ENCODE results near the gene FOXO3. TPM values are rescaled to one million over a fixed set of nuclear protein-coding genes. Genes with fewer than 3 reads are reported as not detected.

The FOXO3 gene
- total and polyA plus RNA-seq, 2 of the 8 experiments (the other 6 are each of a cell fraction or from before 2014, with no cell fraction given) = 13.1 to 19.3 TPM

DNA sequence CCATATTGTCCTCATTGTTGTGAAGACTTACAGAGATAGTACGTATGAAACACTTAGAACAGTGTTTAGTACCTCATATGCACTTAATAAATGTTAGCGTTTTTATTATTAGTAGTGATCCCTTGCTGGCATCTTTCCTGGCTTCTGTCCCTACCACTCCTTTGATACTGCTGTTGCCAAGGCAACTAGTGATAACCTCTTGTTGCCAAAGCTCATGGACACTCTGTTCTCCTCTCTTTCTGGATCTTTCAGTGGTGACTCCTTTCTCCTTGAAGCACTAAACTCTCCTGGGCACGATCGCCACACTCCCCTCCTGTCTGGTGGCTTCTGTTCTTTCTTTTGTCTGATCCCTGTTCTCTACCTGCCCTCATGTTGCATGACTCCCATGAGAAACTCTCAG lies 83.5 kb downstream of the FOXO3 start (continued):
- TF ChIP-seq, protein P1, sequence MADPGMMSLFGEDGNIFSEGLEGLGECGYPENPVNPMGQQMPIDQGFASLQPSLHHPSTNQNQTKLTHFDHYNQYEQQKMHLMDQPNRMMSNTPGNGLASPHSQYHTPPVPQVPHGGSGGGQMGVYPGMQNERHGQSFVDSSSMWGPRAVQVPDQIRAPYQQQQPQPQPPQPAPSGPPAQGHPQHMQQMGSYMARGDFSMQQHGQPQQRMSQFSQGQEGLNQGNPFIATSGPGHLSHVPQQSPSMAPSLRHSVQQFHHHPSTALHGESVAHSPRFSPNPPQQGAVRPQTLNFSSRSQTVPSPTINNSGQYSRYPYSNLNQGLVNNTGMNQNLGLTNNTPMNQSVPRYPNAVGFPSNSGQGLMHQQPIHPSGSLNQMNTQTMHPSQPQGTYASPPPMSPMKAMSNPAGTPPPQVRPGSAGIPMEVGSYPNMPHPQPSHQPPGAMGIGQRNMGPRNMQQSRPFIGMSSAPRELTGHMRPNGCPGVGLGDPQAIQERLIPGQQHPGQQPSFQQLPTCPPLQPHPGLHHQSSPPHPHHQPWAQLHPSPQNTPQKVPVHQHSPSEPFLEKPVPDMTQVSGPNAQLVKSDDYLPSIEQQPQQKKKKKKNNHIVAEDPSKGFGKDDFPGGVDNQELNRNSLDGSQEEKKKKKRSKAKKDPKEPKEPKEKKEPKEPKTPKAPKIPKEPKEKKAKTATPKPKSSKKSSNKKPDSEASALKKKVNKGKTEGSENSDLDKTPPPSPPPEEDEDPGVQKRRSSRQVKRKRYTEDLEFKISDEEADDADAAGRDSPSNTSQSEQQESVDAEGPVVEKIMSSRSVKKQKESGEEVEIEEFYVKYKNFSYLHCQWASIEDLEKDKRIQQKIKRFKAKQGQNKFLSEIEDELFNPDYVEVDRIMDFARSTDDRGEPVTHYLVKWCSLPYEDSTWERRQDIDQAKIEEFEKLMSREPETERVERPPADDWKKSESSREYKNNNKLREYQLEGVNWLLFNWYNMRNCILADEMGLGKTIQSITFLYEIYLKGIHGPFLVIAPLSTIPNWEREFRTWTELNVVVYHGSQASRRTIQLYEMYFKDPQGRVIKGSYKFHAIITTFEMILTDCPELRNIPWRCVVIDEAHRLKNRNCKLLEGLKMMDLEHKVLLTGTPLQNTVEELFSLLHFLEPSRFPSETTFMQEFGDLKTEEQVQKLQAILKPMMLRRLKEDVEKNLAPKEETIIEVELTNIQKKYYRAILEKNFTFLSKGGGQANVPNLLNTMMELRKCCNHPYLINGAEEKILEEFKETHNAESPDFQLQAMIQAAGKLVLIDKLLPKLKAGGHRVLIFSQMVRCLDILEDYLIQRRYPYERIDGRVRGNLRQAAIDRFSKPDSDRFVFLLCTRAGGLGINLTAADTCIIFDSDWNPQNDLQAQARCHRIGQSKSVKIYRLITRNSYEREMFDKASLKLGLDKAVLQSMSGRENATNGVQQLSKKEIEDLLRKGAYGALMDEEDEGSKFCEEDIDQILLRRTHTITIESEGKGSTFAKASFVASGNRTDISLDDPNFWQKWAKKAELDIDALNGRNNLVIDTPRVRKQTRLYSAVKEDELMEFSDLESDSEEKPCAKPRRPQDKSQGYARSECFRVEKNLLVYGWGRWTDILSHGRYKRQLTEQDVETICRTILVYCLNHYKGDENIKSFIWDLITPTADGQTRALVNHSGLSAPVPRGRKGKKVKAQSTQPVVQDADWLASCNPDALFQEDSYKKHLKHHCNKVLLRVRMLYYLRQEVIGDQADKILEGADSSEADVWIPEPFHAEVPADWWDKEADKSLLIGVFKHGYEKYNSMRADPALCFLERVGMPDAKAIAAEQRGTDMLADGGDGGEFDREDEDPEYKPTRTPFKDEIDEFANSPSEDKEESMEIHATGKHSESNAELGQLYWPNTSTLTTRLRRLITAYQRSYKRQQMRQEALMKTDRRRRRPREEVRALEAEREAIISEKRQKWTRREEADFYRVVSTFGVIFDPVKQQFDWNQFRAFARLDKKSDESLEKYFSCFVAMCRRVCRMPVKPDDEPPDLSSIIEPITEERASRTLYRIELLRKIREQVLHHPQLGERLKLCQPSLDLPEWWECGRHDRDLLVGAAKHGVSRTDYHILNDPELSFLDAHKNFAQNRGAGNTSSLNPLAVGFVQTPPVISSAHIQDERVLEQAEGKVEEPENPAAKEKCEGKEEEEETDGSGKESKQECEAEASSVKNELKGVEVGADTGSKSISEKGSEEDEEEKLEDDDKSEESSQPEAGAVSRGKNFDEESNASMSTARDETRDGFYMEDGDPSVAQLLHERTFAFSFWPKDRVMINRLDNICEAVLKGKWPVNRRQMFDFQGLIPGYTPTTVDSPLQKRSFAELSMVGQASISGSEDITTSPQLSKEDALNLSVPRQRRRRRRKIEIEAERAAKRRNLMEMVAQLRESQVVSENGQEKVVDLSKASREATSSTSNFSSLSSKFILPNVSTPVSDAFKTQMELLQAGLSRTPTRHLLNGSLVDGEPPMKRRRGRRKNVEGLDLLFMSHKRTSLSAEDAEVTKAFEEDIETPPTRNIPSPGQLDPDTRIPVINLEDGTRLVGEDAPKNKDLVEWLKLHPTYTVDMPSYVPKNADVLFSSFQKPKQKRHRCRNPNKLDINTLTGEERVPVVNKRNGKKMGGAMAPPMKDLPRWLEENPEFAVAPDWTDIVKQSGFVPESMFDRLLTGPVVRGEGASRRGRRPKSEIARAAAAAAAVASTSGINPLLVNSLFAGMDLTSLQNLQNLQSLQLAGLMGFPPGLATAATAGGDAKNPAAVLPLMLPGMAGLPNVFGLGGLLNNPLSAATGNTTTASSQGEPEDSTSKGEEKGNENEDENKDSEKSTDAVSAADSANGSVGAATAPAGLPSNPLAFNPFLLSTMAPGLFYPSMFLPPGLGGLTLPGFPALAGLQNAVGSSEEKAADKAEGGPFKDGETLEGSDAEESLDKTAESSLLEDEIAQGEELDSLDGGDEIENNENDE (IDR thresholded peaks at IDR 0.05; ENCODE audit: insufficient replicate concordance, low read length) = no peak
- TF ChIP-seq POU5F1 (IDR thresholded peaks at IDR 0.05; ENCODE audit: low read depth, low read length) (no peak), BCL11A (IDR thresholded peaks at IDR 0.05; ENCODE audit: low read depth in 2 of 2, low read length in 2 of 2) (no peak), SP2 (IDR thresholded peaks at IDR 0.05; ENCODE audit: low read length) (no peak), CHD2 (IDR thresholded peaks at IDR 0.05; ENCODE audit: low read length) (no peak), RNF2 (IDR thresholded peaks at IDR 0.05; ENCODE audit: borderline replicate concordance, low read depth, low read length, missing control alignments, poor library complexity, severe bottlenecking) (no peak), GTF2F1 (IDR thresholded peaks at IDR 0.05; ENCODE audit: borderline replicate concordance, low read depth, low read length) (no peak)
